ENCODE data around the gene PYDC2. TPM values are rescaled to one million over a fixed set of nuclear protein-coding genes. Genes with fewer than 3 reads are reported as not detected.
A peak's percentile ranks its signal among the peaks of the same experiment; 100 is the strongest.
"Not testable (repeated sequence)": the region's sequence is repeated elsewhere in the genome, so short reads cannot be mapped to it uniquely, and the experiment has no call there.

The PYDC2 gene
- total and polyA plus RNA-seq, 10 of the 15 experiments (the other 5 are each of a cell fraction or from before 2014, with no cell fraction given), result not detected

DNA sequence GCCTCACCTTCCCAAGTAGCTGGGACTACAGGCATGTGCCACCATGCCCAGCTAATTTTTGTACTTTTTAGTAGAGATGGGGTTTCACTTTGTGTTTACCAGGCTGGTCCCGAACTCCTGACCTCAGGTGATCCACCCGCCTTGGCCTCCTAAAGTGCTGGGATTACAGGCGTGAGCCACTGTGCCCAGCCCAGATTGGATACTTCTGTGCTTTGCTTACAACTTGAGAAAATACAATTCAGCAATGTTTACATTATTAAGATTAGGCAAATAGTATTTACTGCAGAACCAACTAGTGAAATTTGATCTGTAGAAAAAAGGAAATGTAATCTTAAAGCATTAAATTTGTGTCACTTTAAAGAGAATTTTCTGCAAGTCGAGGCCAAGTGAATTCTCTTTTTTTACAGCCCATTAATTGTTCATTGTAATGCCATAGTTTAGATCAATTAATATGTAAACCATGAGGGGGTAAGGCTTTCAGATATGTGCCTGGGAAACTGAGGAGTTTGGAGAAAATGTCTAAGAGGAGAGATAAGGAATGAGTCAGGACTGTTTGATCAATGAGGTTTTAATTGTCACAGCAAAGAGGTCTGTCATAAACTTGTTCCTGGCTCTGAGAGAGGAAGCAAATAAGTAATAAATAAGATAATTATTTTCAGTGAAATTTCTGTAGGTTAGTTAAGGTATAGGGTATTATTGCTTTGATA is 15.3 kb downstream of the PYDC2 start (continued):
- TF ChIP-seq ZBTB4 (CRISPR knock-in tag; IDR thresholded peaks at IDR 0.05), result no peak
- TF ChIP-seq CHD2 (IDR thresholded peaks at IDR 0.05; ENCODE audit: borderline replicate concordance, low read depth, low read length), result no peak
- TF ChIP-seq ZZZ3 (IDR thresholded peaks at IDR 0.05; ENCODE audit: control insufficient read depth, insufficient read length, low read depth), result no peak
- TF ChIP-seq, protein P1, sequence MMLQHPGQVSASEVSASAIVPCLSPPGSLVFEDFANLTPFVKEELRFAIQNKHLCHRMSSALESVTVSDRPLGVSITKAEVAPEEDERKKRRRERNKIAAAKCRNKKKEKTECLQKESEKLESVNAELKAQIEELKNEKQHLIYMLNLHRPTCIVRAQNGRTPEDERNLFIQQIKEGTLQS (IDR thresholded peaks at IDR 0.05; ENCODE audit: borderline replicate concordance, extremely low read depth, low read depth, low read length), result no peak
- no peak for TF ChIP-seq CBX3 (IDR thresholded peaks at IDR 0.05; ENCODE audit: borderline replicate concordance, low read depth)
- no peak for TF ChIP-seq IRF4 (IDR thresholded peaks at IDR 0.05; ENCODE audit: low read depth, low read length)

DNA sequence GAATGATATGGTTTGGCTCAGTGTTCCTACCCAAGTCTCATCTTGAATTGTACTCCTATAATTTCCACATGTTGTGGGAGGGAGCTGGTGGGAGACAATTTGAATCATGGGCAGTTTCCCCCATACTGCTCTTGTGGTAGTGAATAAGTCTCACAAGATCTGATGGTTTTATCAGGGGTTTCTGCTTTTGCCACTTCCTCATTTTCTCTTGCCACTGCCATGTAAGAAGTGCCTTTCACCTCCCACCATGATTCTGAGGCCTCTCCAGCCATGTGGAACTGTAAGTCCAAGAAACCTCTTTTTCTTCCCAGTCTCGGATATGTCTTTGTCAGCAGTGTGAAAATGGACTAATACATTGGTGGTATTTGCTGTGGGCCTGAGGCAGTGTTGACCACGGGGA is 23.0 kb downstream of the PYDC2 start:
- H3K4me2 ChIP-seq (ENCODE audit: control insufficient read depth, insufficient read depth); H3K27me3 ChIP-seq (replicated peaks in 1 of 2; ENCODE audit: control insufficient read depth in 2 of 2, insufficient read depth in 2 of 2, low read length in 1 of 2); RAD21 ChIA-PET (ENCODE audit: unreplicated experiment); H3K9ac ChIP-seq (ENCODE audit: control insufficient read depth, insufficient read depth, low read length); POLR2A ChIA-PET; in situ Hi-C loops (cut with MboI); H3K79me2 ChIP-seq (ENCODE audit: control insufficient read depth, insufficient read depth, low read length); H3K4me1 ChIP-seq (ENCODE audit: control insufficient read depth, insufficient read depth, low read length); H4K20me1 ChIP-seq (ENCODE audit: control insufficient read depth, insufficient read depth); H3K4me3 ChIP-seq; intact Hi-C loops (cut with micrococcal nuclease; ENCODE audit: unreplicated experiment); DNase-seq (ENCODE audit: low read depth, low spot score); H3K9me3 ChIP-seq (replicated peaks; ENCODE audit: control insufficient read depth, insufficient read depth, low read length); CTCF ChIA-PET; FAIRE-seq; BruUV-seq (replicated peaks); H3K27ac ChIP-seq (ENCODE audit: control insufficient read depth, insufficient read depth); ATAC-seq; H3K36me3 ChIP-seq (ENCODE audit: control insufficient read depth in 2 of 2, insufficient read depth in 2 of 2, low read length in 1 of 2); H2AFZ ChIP-seq (ENCODE audit: control insufficient read depth, low read depth, low read length): not testable (repeated sequence)
- peak; percentile 46 for TF ChIP-seq SPI1 (IDR thresholded peaks at IDR 0.05; ENCODE audit: borderline replicate concordance, insufficient read depth, low read depth, low read length)
- SMC1A ChIA-PET (ENCODE audit: uncharacterized antibody, unreplicated experiment), result interaction anchor here (0.8 kb wide), 1 partner anchor 350 kb away, joined by 3 read pairs; no protein-coding TSS in a partner anchor
- WGBS (ENCODE audit: insufficient coverage, insufficient replicate concordance, low lambda C conversion rate, missing lambda C conversion rate), result 3% methylated on average over 2 of the region's 2 CpGs

Data from GM12878 (cell line).